ENCODE results near the gene UGT1A8. TPM values are rescaled to one million over a fixed set of nuclear protein-coding genes. Genes with fewer than 3 reads are reported as not detected.

The UGT1A8 gene
- total and polyA plus RNA-seq, 3 experiments from 2014 or later = not detected

DNA sequence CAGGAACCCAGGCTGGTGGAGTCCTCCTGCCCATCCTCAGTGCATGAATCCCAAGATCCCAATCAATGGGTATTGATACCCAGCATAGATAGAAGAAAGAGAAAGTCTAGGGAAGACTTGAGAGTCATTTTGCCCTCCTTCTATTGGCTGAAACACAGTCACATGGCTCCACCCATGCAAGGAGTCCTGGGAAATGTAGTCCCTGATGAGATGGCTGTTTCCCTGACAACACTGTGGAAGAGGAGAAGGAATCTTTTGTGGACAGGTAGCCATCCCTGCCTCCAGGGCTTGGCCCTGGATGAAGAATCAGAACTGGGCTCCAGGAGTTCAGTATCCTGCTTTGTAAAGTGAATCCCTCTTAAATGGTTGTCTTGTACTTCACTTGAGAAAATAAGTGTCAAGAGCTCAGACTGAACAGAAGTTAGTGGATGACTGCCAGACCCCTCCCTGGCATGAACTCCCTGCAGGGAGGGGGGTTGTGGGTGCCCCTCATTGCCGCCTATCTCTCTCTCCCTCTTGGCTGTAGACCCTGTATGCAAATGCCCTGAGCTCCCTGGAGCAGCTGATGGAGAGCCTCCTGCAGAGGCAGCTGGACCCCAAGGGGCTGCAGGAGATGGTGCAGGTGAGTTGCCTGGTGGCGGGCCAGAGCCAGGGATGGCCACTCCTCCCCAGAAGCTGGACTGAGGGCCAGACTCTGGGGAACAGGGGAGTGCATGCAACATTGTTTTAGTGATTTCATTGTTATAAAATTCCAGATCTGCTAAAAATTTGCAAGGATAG lies 196.8 kb downstream of the UGT1A8 start:
- Mint-ChIP-seq H3K27me3 (peaks cover 11 to 38% of the 10 kb centered on the region in 2 donors), H3K4me1 (no peaks in the 10 kb centered on the region), H3K36me3 (no peaks in the 10 kb centered on the region), H3K4me3 (no peak overlapping the region), H3K9me3 (no peaks in the 10 kb centered on the region), H3K27ac (no peak overlapping the region)
- Histone ChIP-seq H3K4me3 (ENCODE audit: low read length) (no peak overlapping the region), H3K27ac (ENCODE audit: low read depth, low read length) (no peak overlapping the region), H3K27me3 (ENCODE audit: insufficient read depth, low read length, poor library complexity, severe bottlenecking) (no peaks in the 10 kb centered on the region), H3K9me3 (ENCODE audit: low read length) (no peaks in the 10 kb centered on the region), H3K36me3 (ENCODE audit: insufficient read depth, low read length) (no peaks in the 10 kb centered on the region), H3K4me1 (ENCODE audit: insufficient read depth, low read length) (no peaks in the 10 kb centered on the region)
- CTCF ChIA-PET = no interaction called here
- no peak for DNase-seq
- POLR2A ChIA-PET = no interaction called here

DNA sequence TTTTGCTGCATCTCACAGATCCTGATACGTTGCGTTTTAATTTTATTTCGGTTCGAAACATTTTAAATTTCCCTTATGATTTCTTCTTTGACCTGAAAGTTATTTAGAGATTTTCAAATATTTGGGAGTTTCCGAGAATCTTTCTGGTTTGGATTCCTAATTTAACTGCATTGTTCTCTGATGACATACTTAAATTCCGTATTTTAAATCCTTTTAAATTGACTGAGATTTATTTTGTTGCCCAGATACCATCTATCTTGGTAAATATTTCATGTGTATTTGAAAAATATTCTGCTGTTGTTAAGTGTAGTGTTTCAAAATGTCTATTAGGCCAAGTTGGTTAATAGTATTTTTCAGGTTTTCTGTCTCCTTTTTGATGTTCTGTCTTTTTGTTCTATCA lies 198.4 kb downstream of the UGT1A8 start:
- Histone ChIP-seq H3K4me3 (ENCODE audit: low read length) (no peak overlapping the region), H3K27me3 (ENCODE audit: insufficient read depth, low read length, poor library complexity, severe bottlenecking) (no peaks in the 10 kb centered on the region), H3K36me3 (ENCODE audit: insufficient read depth, low read length) (no peaks in the 10 kb centered on the region), H3K9me3 (ENCODE audit: low read length) (no peaks in the 10 kb centered on the region), H3K27ac (ENCODE audit: low read depth, low read length) (no peak overlapping the region), H3K4me1 (ENCODE audit: insufficient read depth, low read length) (no peaks in the 10 kb centered on the region)
- CTCF ChIA-PET = no interaction called here
- H3K9me3 Mint-ChIP-seq = no peaks in the 10 kb centered on the region
- H3K27me3 Mint-ChIP-seq = peaks cover 6 to 32% of the 10 kb centered on the region in 2 donors
- DNase-seq = no peak
- H3K4me3 Mint-ChIP-seq = no peak overlapping the region
- no peaks in the 10 kb centered on the region for H3K4me1 Mint-ChIP-seq
- POLR2A ChIA-PET = no interaction called here
- H3K36me3 Mint-ChIP-seq = no peaks in the 10 kb centered on the region
- no peak overlapping the region for H3K27ac Mint-ChIP-seq

DNA sequence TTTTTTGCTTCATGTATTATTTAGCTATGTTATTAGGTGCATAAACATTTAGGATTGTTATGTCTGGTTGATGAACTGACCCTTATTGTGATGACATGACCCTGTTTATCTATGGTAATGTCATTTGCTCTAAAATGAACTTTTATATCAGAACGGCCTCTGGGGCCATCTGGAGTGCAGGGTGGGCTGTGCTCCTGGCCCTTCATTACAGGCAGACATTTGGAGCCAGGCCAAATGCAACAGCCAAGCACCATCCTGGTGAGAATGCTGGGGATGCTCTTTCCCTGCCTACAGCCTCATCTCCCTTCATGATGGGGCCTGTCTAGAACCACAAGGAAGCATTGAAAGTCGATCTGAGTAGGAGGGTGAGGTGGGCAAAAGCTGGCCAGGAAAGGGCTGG lies 198.9 kb downstream of the UGT1A8 start:
- Histone ChIP-seq H3K27me3 (ENCODE audit: insufficient read depth, low read length, poor library complexity, severe bottlenecking) (no peaks in the 10 kb centered on the region), H3K4me1 (ENCODE audit: insufficient read depth, low read length) (no peaks in the 10 kb centered on the region), H3K36me3 (ENCODE audit: insufficient read depth, low read length) (no peaks in the 10 kb centered on the region), H3K9me3 (ENCODE audit: low read length) (no peaks in the 10 kb centered on the region), H3K4me3 (ENCODE audit: low read length) (no peak overlapping the region), H3K27ac (ENCODE audit: low read depth, low read length) (no peak overlapping the region)
- Mint-ChIP-seq H3K9me3 (no peaks in the 10 kb centered on the region), H3K4me3 (no peak overlapping the region), H3K27me3 (peaks cover 6 to 31% of the 10 kb centered on the region in 2 donors), H3K36me3 (no peaks in the 10 kb centered on the region), H3K4me1 (no peaks in the 10 kb centered on the region), H3K27ac (no peak overlapping the region)
- ChIA-PET POLR2A (no interaction called here), CTCF (no interaction called here)
- DNase-seq = no peak

DNA sequence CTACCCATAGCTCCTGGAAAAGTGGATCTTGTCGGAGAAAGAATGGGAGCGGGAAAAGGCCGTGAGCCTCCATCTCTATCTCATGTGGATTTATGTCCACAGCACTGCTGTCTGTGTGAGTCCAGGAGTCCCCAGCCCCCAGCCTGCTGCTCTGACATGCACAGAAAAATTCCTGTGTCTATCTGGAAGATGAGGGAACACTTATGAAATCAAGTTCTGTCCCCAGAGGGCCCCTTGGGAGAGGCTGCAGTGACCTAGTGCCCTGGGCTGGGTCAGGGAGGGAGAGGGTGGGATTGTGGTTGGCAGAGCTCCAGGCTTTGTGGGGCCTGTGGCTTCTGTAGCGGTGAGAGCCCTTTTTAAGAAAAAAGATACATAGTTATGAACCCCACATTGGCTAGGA lies 199.3 kb downstream of the UGT1A8 start:
- H3K27ac Mint-ChIP-seq = no peak overlapping the region

DNA sequence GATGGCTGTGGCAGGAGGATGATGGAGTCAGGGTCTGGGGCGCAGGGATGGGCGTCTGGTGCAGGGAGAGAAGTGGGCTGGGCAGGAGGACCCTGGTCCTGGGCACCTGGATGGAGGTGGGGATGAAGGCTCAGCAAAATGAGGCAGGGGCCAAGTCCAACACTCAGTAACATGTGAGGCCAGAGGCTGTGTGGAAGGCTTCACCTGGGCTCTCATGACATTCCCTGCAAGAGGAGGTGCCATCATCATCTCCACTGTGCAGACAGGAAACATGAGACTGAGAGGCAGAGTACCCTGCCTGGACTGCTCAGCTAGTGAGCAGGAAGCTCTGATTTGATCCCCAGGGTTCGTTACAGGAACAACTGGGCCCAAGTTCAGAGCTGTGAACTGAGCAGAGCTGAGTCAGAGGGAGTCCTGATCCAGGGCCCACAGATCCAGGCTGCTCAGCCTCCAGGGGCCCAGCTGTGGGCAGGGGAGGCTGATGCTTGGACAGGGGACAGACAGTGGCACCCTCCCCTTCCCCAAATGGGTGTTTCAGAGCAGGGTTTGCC lies 200.0 kb downstream of the UGT1A8 start:
- no peaks in the 10 kb centered on the region for H3K4me1 Mint-ChIP-seq
- ChIA-PET POLR2A (no interaction called here), CTCF (no interaction called here)
- Histone ChIP-seq H3K36me3 (ENCODE audit: insufficient read depth, low read length) (no peaks in the 10 kb centered on the region), H3K4me1 (ENCODE audit: insufficient read depth, low read length) (no peaks in the 10 kb centered on the region), H3K27ac (ENCODE audit: low read depth, low read length) (no peak overlapping the region), H3K4me3 (ENCODE audit: low read length) (no peak overlapping the region), H3K9me3 (ENCODE audit: low read length) (no peaks in the 10 kb centered on the region), H3K27me3 (ENCODE audit: insufficient read depth, low read length, poor library complexity, severe bottlenecking) (no peaks in the 10 kb centered on the region)
- H3K4me3 Mint-ChIP-seq = no peak overlapping the region
- H3K27me3 Mint-ChIP-seq = peaks cover 3 to 31% of the 10 kb centered on the region in 2 donors
- DNase-seq = peak in 1 of 5 donors; percentile 12
- no peaks in the 10 kb centered on the region for H3K9me3 Mint-ChIP-seq
- H3K36me3 Mint-ChIP-seq = no peaks in the 10 kb centered on the region
- peak overlapping the region in 1 of 8 donors; percentile 44 for H3K27ac Mint-ChIP-seq

More for the DNA sequence above, 199.3 kb downstream of the UGT1A8 start:
- Histone ChIP-seq H3K4me3 (ENCODE audit: low read length) (no peak overlapping the region), H3K27me3 (ENCODE audit: insufficient read depth, low read length, poor library complexity, severe bottlenecking) (no peaks in the 10 kb centered on the region), H3K27ac (ENCODE audit: low read depth, low read length) (no peak overlapping the region), H3K4me1 (ENCODE audit: insufficient read depth, low read length) (no peaks in the 10 kb centered on the region), H3K9me3 (ENCODE audit: low read length) (no peaks in the 10 kb centered on the region), H3K36me3 (ENCODE audit: insufficient read depth, low read length) (no peaks in the 10 kb centered on the region)
- POLR2A ChIA-PET = no interaction called here
- DNase-seq = peak in 1 of 5 donors; percentile 9
- Mint-ChIP-seq H3K27me3 (peaks cover 3 to 35% of the 10 kb centered on the region in 2 donors), H3K4me3 (no peak overlapping the region), H3K4me1 (no peaks in the 10 kb centered on the region), H3K9me3 (no peaks in the 10 kb centered on the region), H3K36me3 (no peaks in the 10 kb centered on the region)
- CTCF ChIA-PET = no interaction called here

DNA sequence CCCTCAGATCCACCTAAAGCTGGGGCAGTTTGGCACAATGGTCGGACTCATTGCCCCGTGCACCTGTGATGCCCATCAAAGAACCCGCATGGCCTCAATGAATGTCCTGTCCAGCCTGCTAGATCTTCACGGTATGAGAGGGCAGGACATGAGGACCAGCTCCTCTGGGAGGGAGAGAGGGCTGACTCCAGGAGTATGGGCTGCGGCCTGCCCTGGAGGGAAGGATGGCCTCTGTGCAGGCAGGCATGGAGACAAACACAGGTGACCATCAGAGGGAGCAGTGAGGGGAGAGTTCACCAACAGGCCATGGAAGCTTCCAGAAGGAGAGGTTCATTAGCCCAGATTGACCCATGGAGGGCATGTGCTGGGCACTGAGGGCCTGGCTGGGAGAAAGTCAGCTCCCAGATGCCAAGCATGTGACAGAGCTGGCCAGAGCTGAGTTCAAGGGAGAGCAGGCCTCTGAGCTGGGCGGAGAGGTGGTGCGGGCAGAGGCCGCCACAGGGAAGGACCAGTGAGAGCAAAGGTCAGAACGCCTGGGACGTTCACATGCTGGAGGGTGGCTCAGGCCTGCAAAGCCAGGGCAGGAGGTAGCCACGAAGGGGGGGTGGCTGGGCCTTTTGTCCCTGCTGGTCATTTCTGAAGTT lies 200.7 kb downstream of the UGT1A8 start:
- ChIA-PET CTCF (no interaction called here), POLR2A (no interaction called here)
- peaks cover 3 to 31% of the 10 kb centered on the region in 2 donors for H3K27me3 Mint-ChIP-seq
- no peaks in the 10 kb centered on the region for H3K9me3 Mint-ChIP-seq
- H3K4me1 Mint-ChIP-seq = no peaks in the 10 kb centered on the region
- no peaks in the 10 kb centered on the region for H3K36me3 Mint-ChIP-seq
- Histone ChIP-seq H3K9me3 (ENCODE audit: low read length) (no peaks in the 10 kb centered on the region), H3K4me3 (ENCODE audit: low read length) (no peak overlapping the region), H3K27ac (ENCODE audit: low read depth, low read length) (no peak overlapping the region), H3K4me1 (ENCODE audit: insufficient read depth, low read length) (no peaks in the 10 kb centered on the region), H3K27me3 (ENCODE audit: insufficient read depth, low read length, poor library complexity, severe bottlenecking) (no peaks in the 10 kb centered on the region), H3K36me3 (ENCODE audit: insufficient read depth, low read length) (no peaks in the 10 kb centered on the region)
- H3K27ac Mint-ChIP-seq = no peak overlapping the region
- H3K4me3 Mint-ChIP-seq = peak overlapping the region in 1 of 7 donors; percentile 9
- DNase-seq = peak in 1 of 5 donors; percentile 40

DNA sequence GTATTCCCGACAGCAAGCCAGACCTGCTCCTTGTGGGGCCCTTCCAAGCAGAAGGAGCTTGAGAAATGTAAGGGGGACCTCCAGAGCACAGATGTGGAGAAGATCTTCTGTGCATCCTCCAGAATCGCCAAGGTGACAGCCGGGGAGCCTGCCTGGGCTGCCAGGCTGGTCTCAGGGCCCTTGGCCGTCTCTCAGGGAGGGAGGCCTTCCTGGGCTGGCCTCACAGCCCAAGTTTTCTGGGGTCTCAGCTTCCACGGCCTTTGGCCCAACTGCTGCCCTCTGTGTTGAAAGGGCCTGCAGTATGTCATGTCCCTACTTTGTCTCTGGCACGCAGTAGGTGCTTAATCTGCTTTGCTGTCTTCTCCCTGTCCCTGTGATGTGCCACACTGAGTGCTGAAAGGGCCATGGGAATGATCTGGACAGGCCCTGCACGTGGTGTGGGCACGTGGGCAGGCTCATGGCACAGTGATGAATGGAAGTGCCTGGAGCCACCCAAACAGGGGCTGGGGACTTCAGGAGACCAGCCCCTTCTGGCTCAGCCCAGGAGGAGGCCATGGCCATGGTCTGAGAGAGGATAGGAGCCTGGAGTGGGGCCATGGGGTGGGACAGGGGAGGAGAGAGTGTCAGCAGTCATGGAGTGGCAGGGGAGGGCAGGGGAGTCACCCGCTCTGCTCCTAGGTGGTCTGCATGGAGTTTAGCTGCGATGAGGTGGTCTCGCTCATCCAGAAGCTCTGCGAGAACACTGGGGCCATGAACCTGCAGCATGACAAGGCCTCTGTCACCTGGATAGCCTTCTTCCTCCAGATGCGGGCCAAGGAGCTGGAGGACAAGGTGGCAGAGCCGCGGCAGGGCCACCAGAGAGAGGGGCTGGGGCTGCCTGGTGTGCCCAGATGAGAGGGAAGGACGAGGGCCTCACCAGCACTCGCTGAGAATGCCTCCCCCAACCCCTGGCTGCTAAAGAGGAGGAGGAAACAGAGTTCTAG lies 201.5 kb downstream of the UGT1A8 start:
- no peak overlapping the region for H3K4me3 Mint-ChIP-seq
- H3K36me3 ChIP-seq (ENCODE audit: insufficient read depth, low read length) = no peaks in the 10 kb centered on the region
- H3K36me3 Mint-ChIP-seq = no peaks in the 10 kb centered on the region
- no peaks in the 10 kb centered on the region for H3K9me3 Mint-ChIP-seq
- H3K27me3 ChIP-seq (ENCODE audit: insufficient read depth, low read length, poor library complexity, severe bottlenecking) = no peaks in the 10 kb centered on the region
- no peaks in the 10 kb centered on the region for H3K4me1 ChIP-seq (ENCODE audit: insufficient read depth, low read length)
- no peak overlapping the region for H3K4me3 ChIP-seq (ENCODE audit: low read length)
- ChIA-PET CTCF (no interaction called here), POLR2A (no interaction called here)
- DNase-seq = peak in 1 of 5 donors; percentile 13
- H3K27me3 Mint-ChIP-seq = peaks cover 3 to 31% of the 10 kb centered on the region in 2 donors
- H3K4me1 Mint-ChIP-seq = no peaks in the 10 kb centered on the region
- no peaks in the 10 kb centered on the region for H3K9me3 ChIP-seq (ENCODE audit: low read length)
- no peak overlapping the region for H3K27ac ChIP-seq (ENCODE audit: low read depth, low read length)
- H3K27ac Mint-ChIP-seq = no peak overlapping the region
